SK-N-MC (cell line): ENCODE results near the gene EML2.
A peak's percentile ranks its signal among the peaks of the same experiment; 100 is the strongest.

Experiments
- DNase-seq: peaks from one replicate; pipeline ENCODE4 v3.0.0-alpha.2; 2011; ENCODE audit warnings: low read depth, low spot score
- H3K27ac ChIP-seq: fragments of 200-600 bp; sonication (generic); 2 replicates; pipeline ENCODE4 v1.5.1; 2016; ENCODE audit warnings: mixed run types
- H3K36me3 ChIP-seq: fragments of 200-600 bp; sonication (generic); 2 replicates; pipeline ENCODE4 v1.6.1; 2017; ENCODE audit warnings: antibody characterized with exemption, low read length, mixed read lengths; ENCODE audit not compliant: insufficient read depth
- H3K4me3 ChIP-seq: fragments of 200-600 bp; sonication (generic); 2 replicates; pipeline ENCODE4 v1.5.1; 2016
- H3K9ac ChIP-seq: fragments of 200-600 bp; sonication (generic); 2 replicates; pipeline ENCODE4 v1.8.0; 2017; ENCODE audit warnings: mixed run types, mixed read lengths; ENCODE audit not compliant: insufficient read length
- H3K9me3 ChIP-seq: fragments of 200-600 bp; sonication (generic); 2 replicates; pipeline ENCODE4 v1.6.1; 2017; ENCODE audit warnings: low read depth, mild to moderate bottlenecking, antibody characterized with exemption, low read length, moderate library complexity, mixed read lengths
- EZH2 ChIP-seq: fragments of 200-600 bp; sonication (generic); IDR thresholded peaks from one replicate; pipeline ENCODE4 v1.6.1; 2017; ENCODE audit warnings: antibody characterized with exemption
- FOXP2 ChIP-seq: optimal IDR thresholded peaks from 2 replicates; pipeline ENCODE3; 2011; ENCODE audit warnings: mild to moderate bottlenecking, moderate library complexity; ENCODE audit not compliant: insufficient read depth; ENCODE audit errors: extremely low read length, control extremely low read depth
- POLR2AphosphoS5 ChIP-seq: IDR thresholded peaks from 2 replicates; pipeline ENCODE4 v1.6.1; 2012; ENCODE audit warnings: mild to moderate bottlenecking, low read depth, low read length, borderline replicate concordance

EML2 gene

GRCh38 chr19:45659096-45659729 is 20.0 kb upstream of the EML2 start:
- no peak overlapping the region for H3K9ac ChIP-seq
- no peak for DNase-seq
- H3K36me3 ChIP-seq = no peaks in the 10 kb centered on the region
- H3K27ac ChIP-seq = no peak overlapping the region
- no peak overlapping the region for H3K4me3 ChIP-seq
- TF ChIP-seq EZH2 = no peak
- no peak for TF ChIP-seq POLR2AphosphoS5
- TF ChIP-seq FOXP2 = no peak
- no peaks in the 10 kb centered on the region for H3K9me3 ChIP-seq

DNA sequence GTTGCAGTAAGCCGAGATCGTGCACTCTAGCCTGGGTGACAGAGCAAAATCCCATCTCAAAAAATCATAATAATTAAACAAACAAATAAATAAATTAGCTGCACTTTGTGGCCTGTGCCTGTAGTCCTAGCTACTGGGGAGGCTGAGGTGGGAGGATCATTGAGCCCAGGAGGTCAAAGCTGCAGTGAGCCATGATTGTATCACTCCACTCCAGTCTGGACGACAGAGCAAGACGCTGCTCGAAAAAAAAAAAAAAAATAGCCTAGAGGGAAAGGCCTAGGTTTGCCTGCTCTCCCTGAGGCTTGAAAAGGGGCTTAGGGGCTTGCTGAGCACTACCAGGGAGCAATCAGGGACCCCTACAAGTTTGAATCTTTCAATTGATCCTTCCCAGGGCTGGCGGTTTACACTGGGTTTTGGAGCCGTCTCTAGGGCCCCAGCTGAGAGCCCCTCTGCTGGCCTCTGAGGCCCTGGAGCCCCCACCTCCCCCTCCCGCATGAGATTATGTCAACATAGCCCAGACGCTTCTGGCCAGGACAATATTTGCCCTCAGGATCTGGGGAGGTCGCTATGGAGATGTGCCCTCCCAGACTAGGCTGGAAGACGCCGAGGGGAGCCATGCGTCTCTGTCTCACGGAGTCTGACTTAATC is 18.4 kb upstream of the EML2 start:
- DNase-seq = no peak
- TF ChIP-seq FOXP2 = no peak
- TF ChIP-seq EZH2 = no peak
- TF ChIP-seq POLR2AphosphoS5 = no peak
- H3K27ac ChIP-seq = no peak overlapping the region
- no peak overlapping the region for H3K4me3 ChIP-seq
- no peaks in the 10 kb centered on the region for H3K36me3 ChIP-seq
- H3K9ac ChIP-seq = no peak overlapping the region
- H3K9me3 ChIP-seq = no peaks in the 10 kb centered on the region

DNA sequence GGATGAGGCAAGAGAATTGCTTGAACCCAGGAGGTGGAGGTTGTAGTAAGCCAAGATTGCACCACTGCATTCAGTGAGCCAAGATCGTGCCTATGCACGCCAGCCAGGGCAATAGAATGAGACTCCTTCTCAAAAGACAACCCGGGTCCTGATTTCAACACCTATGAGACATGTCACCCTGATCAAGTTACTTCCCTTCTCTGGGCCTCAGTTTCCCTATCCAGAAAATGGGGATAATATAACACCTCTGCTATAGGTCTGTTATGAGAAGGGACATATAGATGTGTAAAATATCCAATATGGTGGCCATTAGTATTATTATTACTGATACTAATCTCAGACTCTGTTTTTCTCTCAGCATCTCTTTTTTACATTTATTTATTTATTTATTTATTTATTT is 15.9 kb upstream of the EML2 start:
- H3K9ac ChIP-seq = no peak overlapping the region
- H3K4me3 ChIP-seq = no peak overlapping the region
- H3K9me3 ChIP-seq = no peaks in the 10 kb centered on the region
- DNase-seq = no peak
- H3K36me3 ChIP-seq = no peaks in the 10 kb centered on the region
- no peak overlapping the region for H3K27ac ChIP-seq
- TF ChIP-seq EZH2 = no peak
- no peak for TF ChIP-seq FOXP2
- no peak for TF ChIP-seq POLR2AphosphoS5

DNA sequence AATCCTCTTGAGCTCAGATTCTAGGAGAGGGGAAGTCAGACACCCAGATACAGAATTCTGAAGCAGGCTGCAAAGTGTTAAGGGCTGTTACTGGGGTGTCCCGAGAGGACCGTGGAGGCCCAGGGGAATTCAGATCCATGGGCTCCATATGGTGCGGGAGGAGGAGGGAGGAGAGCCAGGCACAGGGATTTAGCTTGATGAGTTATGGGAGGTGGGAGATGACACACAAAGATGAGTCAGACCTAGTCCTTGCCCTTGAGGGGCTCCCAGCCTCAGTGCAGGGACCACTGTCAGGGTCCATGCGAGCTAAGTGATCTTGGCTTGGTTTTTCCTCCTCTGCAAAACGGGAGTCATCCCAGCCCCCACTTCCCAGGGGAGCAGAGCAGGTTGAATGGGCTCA is 14.4 kb upstream of the EML2 start:
- Histone ChIP-seq H3K9me3 (no peaks in the 10 kb centered on the region), H3K4me3 (no peak overlapping the region), H3K9ac (no peak overlapping the region), H3K36me3 (no peaks in the 10 kb centered on the region), H3K27ac (no peak overlapping the region)
- TF ChIP-seq POLR2AphosphoS5 (no peak), EZH2 (no peak), FOXP2 (no peak)
- no peak for DNase-seq

GRCh38 chr19:45650722-45651121 is 11.5 kb upstream of the EML2 start:
- Histone ChIP-seq H3K4me3 (no peak overlapping the region), H3K36me3 (no peaks in the 10 kb centered on the region), H3K9me3 (no peaks in the 10 kb centered on the region), H3K9ac (no peak overlapping the region), H3K27ac (no peak overlapping the region)
- no peak for DNase-seq
- no peak for TF ChIP-seq EZH2
- no peak for TF ChIP-seq FOXP2
- no peak for TF ChIP-seq POLR2AphosphoS5

DNA sequence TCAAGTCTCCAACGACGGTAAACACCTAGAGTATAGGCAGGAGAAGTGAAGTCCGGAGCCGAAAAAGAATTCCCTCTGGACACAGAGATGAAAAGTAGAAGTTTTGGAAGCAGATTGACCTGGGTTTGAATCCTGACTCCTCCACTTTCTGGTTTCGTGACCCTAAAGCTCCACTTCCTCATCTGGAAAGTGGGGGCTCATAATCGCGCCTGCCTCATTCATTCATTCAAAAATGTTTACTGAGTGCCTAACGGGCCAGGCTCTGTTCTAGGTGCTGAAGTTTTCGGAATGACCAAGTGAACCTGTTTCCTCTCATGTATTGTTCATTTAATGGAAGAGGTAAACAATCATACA is 7.1 kb upstream of the EML2 start:
- Histone ChIP-seq H3K4me3 (peak overlapping the region; percentile 76), H3K36me3 (no peaks in the 10 kb centered on the region), H3K27ac (no peak overlapping the region), H3K9me3 (no peaks in the 10 kb centered on the region), H3K9ac (no peak overlapping the region)
- no peak for DNase-seq
- TF ChIP-seq EZH2 = no peak
- TF ChIP-seq POLR2AphosphoS5 = no peak
- TF ChIP-seq FOXP2 = no peak

DNA sequence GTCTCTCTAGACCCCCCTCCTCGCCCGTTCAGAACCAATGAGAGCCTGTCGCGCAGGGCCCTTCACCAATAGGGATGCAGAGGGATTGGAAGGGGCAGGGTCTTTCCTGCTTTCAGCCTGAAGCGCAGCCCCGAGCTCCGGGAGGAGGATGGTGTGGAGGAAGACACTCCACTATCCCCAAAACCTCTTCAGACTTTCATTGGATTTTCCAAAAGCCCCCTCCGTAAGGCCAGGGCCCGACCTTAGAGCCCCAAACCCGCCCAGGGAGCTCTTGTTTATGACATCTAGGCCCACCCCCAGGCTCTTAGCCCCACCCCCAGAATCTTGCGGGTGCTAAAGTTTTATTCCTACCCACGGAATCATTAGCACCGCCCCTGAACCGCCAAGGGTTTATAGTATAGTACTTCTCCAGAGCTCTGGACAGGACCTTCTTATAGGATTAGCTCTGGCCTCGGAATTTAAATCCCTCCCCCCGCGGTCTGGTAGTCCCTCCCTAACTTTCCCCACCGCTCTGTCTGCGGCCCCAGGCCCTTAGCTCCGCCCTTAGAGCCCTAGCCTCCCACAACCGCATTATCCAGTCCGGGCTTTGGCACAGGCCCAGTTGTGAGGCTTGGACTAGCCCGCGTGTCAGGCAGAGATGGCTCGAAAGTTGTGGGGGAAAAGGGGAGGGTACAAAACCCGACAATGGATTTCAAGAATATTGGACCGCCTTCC is 6.6 kb upstream of the EML2 start:
- no peak overlapping the region for H3K27ac ChIP-seq

DNA sequence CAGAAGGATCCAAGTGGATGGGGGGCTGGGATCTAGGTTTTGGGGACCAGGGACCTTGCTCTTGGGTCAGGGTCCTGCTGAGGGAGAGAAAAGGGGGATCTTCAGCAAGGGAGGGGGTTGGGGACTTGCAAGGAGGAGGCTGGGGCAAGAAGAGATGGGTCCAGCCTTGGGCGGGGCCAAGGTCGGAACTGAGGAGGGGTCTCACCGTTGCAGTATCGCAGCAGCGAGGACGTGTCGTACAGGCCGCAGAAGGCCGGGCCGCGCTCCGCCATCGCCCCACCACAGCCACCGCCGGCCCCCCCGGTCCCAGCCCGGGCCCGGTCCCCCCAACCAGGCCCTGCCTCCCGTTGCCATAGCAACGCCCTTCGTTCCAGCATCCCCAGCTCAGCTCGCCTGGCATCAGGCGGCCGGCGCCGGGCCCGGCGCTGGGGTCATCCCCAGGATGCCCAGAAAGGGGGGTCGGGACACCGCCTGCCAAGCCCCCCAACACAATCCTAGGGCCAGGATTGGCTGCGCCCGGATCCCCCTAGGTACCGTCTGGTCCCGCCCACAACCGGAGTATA is 6.0 kb upstream of the EML2 start:
- DNase-seq = no peak
- TF ChIP-seq POLR2AphosphoS5 = no peak
- TF ChIP-seq EZH2 = no peak
- TF ChIP-seq FOXP2 = no peak
- peak overlapping the region; percentile 76 for H3K4me3 ChIP-seq
- no peaks in the 10 kb centered on the region for H3K36me3 ChIP-seq
- H3K27ac ChIP-seq = no peak overlapping the region
- no peaks in the 10 kb centered on the region for H3K9me3 ChIP-seq
- H3K9ac ChIP-seq = no peak overlapping the region

More for the DNA sequence above, 6.6 kb upstream of the EML2 start:
- Histone ChIP-seq H3K4me3 (peak overlapping the region; percentile 76), H3K9me3 (no peaks in the 10 kb centered on the region), H3K36me3 (no peaks in the 10 kb centered on the region), H3K9ac (no peak overlapping the region)
- no peak for DNase-seq
- TF ChIP-seq FOXP2 (no peak), POLR2AphosphoS5 (no peak), EZH2 (no peak)
